ENCODE measurements around the gene ANKRD6.
A peak's percentile ranks its signal among the peaks of the same experiment; 100 is the strongest.

ANKRD6 gene

GRCh38 chr6:89567630-89568390 lies 134.9 kb downstream of the ANKRD6 start:
- no peak overlapping the region for H3K4me3 ChIP-seq (ENCODE audit: control insufficient read depth, low read depth, low read length)
- no peak for DNase-seq (ENCODE audit: low read depth)
- TF ChIP-seq CTCF (conservative IDR thresholded peaks at IDR 0.05; ENCODE audit: control insufficient read depth, insufficient read depth, low read depth, low read length): no peak

GRCh38 chr6:89574910-89575561 lies 142.1 kb downstream of the ANKRD6 start:
- TF ChIP-seq CTCF (conservative IDR thresholded peaks at IDR 0.05; ENCODE audit: control insufficient read depth, insufficient read depth, low read depth, low read length): no peak
- no peak overlapping the region for H3K4me3 ChIP-seq (ENCODE audit: control insufficient read depth, low read depth, low read length)
- no peak for DNase-seq (ENCODE audit: low read depth)

- H3K4me3 ChIP-seq (ENCODE audit: control insufficient read depth, low read depth, low read length): no peak overlapping the region
- no peak for DNase-seq (ENCODE audit: low read depth)
- no peak for TF ChIP-seq CTCF (conservative IDR thresholded peaks at IDR 0.05; ENCODE audit: control insufficient read depth, insufficient read depth, low read depth, low read length)
Measured at GRCh38 chr6:89575562-89575960, 142.6 kb downstream of the ANKRD6 start.

- DNase-seq (ENCODE audit: low read depth): no peak
- TF ChIP-seq CTCF (conservative IDR thresholded peaks at IDR 0.05; ENCODE audit: control insufficient read depth, insufficient read depth, low read depth, low read length): no peak
- H3K4me3 ChIP-seq (ENCODE audit: control insufficient read depth, low read depth, low read length): no peak overlapping the region
Measured at GRCh38 chr6:89580997-89581666, 148.2 kb downstream of the ANKRD6 start.

- TF ChIP-seq CTCF (conservative IDR thresholded peaks at IDR 0.05; ENCODE audit: control insufficient read depth, insufficient read depth, low read depth, low read length): no peak
- no peak for DNase-seq (ENCODE audit: low read depth)
- H3K4me3 ChIP-seq (ENCODE audit: control insufficient read depth, low read depth, low read length): no peak overlapping the region
Measured at GRCh38 chr6:89581689-89582088, 148.7 kb downstream of the ANKRD6 start.

GRCh38 chr6:89582669-89583325 lies 149.8 kb downstream of the ANKRD6 start:
- no peak for TF ChIP-seq CTCF (conservative IDR thresholded peaks at IDR 0.05; ENCODE audit: control insufficient read depth, insufficient read depth, low read depth, low read length)
- H3K4me3 ChIP-seq (ENCODE audit: control insufficient read depth, low read depth, low read length): no peak overlapping the region
- DNase-seq (ENCODE audit: low read depth): peak; percentile 5
